HL-60 (cell line): Measurements from ENCODE around the gene TEKTIP1.

Experiments used
- GABPA ChIP-seq: IDR thresholded peaks from 2 replicates; pipeline ENCODE4 v1.6.1; 2012; ENCODE audit warnings: low read depth
- POLR2AphosphoS5 ChIP-seq: IDR thresholded peaks from 2 replicates; pipeline ENCODE4 v1.6.1; 2012; ENCODE audit warnings: low read depth
- TF ChIP-seq, protein P1 (sequence below): IDR thresholded peaks from one replicate; pipeline ENCODE4 v1.5.1; 2011; ENCODE audit warnings: low read length, control low read depth, inconsistent platforms; ENCODE audit not compliant: insufficient read depth

DNA sequence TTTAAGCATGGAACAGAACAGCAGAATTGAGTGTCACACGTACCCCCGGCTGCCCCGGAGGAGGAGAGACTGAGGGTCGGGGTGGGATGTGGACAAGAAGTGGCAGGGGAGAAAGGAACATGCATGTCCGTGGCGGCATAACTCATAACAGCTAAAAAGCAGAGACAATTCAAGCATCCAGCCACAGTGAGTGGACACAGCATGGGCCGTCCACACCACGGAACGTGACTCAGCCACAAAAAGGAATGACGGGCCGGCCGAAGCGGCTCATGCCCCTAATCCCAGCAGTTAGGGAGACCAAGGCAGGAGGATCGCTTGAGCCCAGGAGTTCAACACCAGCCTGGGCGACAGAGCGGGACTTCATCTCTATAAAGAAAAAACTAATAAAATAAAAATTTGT is 46.1 kb upstream of the TEKTIP1 start:
- no peak for TF ChIP-seq POLR2AphosphoS5
- TF ChIP-seq, protein P1, sequence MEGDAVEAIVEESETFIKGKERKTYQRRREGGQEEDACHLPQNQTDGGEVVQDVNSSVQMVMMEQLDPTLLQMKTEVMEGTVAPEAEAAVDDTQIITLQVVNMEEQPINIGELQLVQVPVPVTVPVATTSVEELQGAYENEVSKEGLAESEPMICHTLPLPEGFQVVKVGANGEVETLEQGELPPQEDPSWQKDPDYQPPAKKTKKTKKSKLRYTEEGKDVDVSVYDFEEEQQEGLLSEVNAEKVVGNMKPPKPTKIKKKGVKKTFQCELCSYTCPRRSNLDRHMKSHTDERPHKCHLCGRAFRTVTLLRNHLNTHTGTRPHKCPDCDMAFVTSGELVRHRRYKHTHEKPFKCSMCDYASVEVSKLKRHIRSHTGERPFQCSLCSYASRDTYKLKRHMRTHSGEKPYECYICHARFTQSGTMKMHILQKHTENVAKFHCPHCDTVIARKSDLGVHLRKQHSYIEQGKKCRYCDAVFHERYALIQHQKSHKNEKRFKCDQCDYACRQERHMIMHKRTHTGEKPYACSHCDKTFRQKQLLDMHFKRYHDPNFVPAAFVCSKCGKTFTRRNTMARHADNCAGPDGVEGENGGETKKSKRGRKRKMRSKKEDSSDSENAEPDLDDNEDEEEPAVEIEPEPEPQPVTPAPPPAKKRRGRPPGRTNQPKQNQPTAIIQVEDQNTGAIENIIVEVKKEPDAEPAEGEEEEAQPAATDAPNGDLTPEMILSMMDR, result no peak
- no peak for TF ChIP-seq GABPA
